GM06990 (cell line): ENCODE measurements around the gene MED19.

Experiments
- DNase-seq: peaks from one replicate; pipeline ENCODE4 v3.0.0-alpha.2; 2011; ENCODE audit not compliant: insufficient read length; ENCODE audit errors: extremely low read depth
- H3K27me3 ChIP-seq: replicated peaks from 2 replicates; pipeline ENCODE4 v1.6.0; 2011; ENCODE audit warnings: low read length; ENCODE audit not compliant: control insufficient read depth, insufficient read depth
- H3K36me3 ChIP-seq: 2 replicates; pipeline ENCODE4 v1.5.1; 2011; ENCODE audit warnings: low read length; ENCODE audit not compliant: control insufficient read depth, insufficient read depth
- H3K4me3 ChIP-seq: replicated peaks from 2 replicates; pipeline ENCODE4 v1.5.1; 2011; ENCODE audit warnings: low read depth, mild to moderate bottlenecking, control low read depth, low read length
- CTCF ChIP-seq: IDR thresholded peaks from 2 replicates; pipeline ENCODE4 v1.5.1; 2011; ENCODE audit warnings: low read length, control low read depth, mild to moderate bottlenecking, inconsistent platforms; ENCODE audit not compliant: insufficient read depth, poor library complexity, severe bottlenecking

MED19 gene

GRCh38 chr11:57711414-57712255, at the start of gene MED19:
Gene MED19, minus strand, starts transcription at chr11:57712215. Its CDS starts 36 bp downstream, at chr11:57712179.
- DNase-seq = peak; percentile 87
- TF ChIP-seq CTCF = no peak
- H3K27me3 ChIP-seq = no peaks in the 10 kb centered on the region
- H3K4me3 ChIP-seq = peak within 1 kb of the TSS; percentile 99
- no peaks in the 10 kb centered on the region for H3K36me3 ChIP-seq

- TF ChIP-seq CTCF = no peak
- H3K27me3 ChIP-seq = no peaks in the 10 kb centered on the region
- H3K36me3 ChIP-seq = no peaks in the 10 kb centered on the region
- H3K4me3 ChIP-seq = no peak overlapping the region
- DNase-seq = no peak
Measured at GRCh38 chr11:57758174-57758573, 46.2 kb upstream of the MED19 start.

GRCh38 chr11:57752954-57753353, 40.9 kb upstream of the MED19 start:
- H3K36me3 ChIP-seq = no peaks in the 10 kb centered on the region
- no peaks in the 10 kb centered on the region for H3K27me3 ChIP-seq
- DNase-seq = no peak
- TF ChIP-seq CTCF = no peak
- H3K4me3 ChIP-seq = no peak overlapping the region

- DNase-seq = no peak
- peak; percentile 52 for TF ChIP-seq CTCF
Measured at GRCh38 chr11:57751676-57752253, 39.8 kb upstream of the MED19 start, which contains the start of gene BTBD18. Gene BTBD18, minus strand, starts transcription at chr11:57751819. Its CDS starts 631 bp downstream, at chr11:57751188.

GRCh38 chr11:57751176-57751575, 39.2 kb upstream of the MED19 start:
- no peak for TF ChIP-seq CTCF
- DNase-seq = no peak
- Histone ChIP-seq H3K4me3 (no peak overlapping the region), H3K27me3 (no peaks in the 10 kb centered on the region), H3K36me3 (no peaks in the 10 kb centered on the region; the same call in 1 of the 2 replicates)

More at GRCh38 chr11:57751676-57752253, 39.8 kb upstream of the MED19 start, which contains the start of gene BTBD18:
- Histone ChIP-seq H3K36me3 (no peaks in the 10 kb centered on the region; the same call in 1 of the 2 replicates), H3K4me3 (no peak within 1 kb of the TSS), H3K27me3 (no peaks in the 10 kb centered on the region)
